ENCODE results near the gene PRDX2.
"Not testable (repeated sequence)": the region's sequence is repeated elsewhere in the genome, so short reads cannot be mapped to it uniquely, and the experiment has no call there.

Gene PRDX2

GRCh38 chr19:12801466-12802266, at the start of gene PRDX2, which contains the start of gene THSD8:
Gene PRDX2, minus strand, starts transcription at chr19:12801800. Its CDS starts 539 bp downstream, at chr19:12801261.
Gene THSD8, plus strand, starts transcription at chr19:12802069. Its CDS starts 3 bp downstream, at chr19:12802072.
- peak; percentile 35 for DNase-seq

GRCh38 chr19:12847159-12848139, 45.8 kb upstream of the PRDX2 start:
- peak; percentile 22 for DNase-seq

- not testable (repeated sequence) for DNase-seq
Observed at GRCh38 chr19:12846613-12847012, 45.0 kb upstream of the PRDX2 start.

GRCh38 chr19:12843999-12844732, 42.6 kb upstream of the PRDX2 start:
- DNase-seq, result no peak

GRCh38 chr19:12843328-12843727, 41.7 kb upstream of the PRDX2 start:
- no peak for DNase-seq

GRCh38 chr19:12842511-12842910, 40.9 kb upstream of the PRDX2 start:
- no peak for DNase-seq

GRCh38 chr19:12841094-12841493, 39.5 kb upstream of the PRDX2 start:
- no peak for DNase-seq

- no peak for DNase-seq
Observed at GRCh38 chr19:12840091-12841079, 38.8 kb upstream of the PRDX2 start.

- DNase-seq, result no peak
Observed at GRCh38 chr19:12838886-12839756, 37.5 kb upstream of the PRDX2 start.

- peak; percentile 35 for DNase-seq
Observed at GRCh38 chr19:12838182-12838885, 36.7 kb upstream of the PRDX2 start, which contains the start of gene MAST1. Gene MAST1, plus strand, starts transcription at chr19:12838515. Its CDS starts 58 bp downstream, at chr19:12838573.

- DNase-seq, result no peak
Observed at GRCh38 chr19:12837225-12837624, 35.6 kb upstream of the PRDX2 start.

GRCh38 chr19:12836529-12836863, 34.9 kb upstream of the PRDX2 start:
- DNase-seq, result no peak

- peak; percentile 25 for DNase-seq
Observed at GRCh38 chr19:12834976-12835757, 33.6 kb upstream of the PRDX2 start.

- DNase-seq, result no peak
Observed at GRCh38 chr19:12834566-12834943, 33.0 kb upstream of the PRDX2 start, which contains the start of gene RTBDN. Gene RTBDN, minus strand, starts transcription at chr19:12834579. Its CDS starts 4,600 bp downstream, at chr19:12829979.

GRCh38 chr19:12833738-12834565, 32.4 kb upstream of the PRDX2 start:
- DNase-seq, result peak; percentile 12

- DNase-seq, result no peak
Observed at GRCh38 chr19:12833418-12833737, 31.8 kb upstream of the PRDX2 start.

- DNase-seq, result peak; percentile 16
Observed at GRCh38 chr19:12828494-12828893, 26.9 kb upstream of the PRDX2 start.

All from NCI-H748 treated with DMSO at 0.1 percent for 48 hours (cell line).